T-cell (primary cell): ENCODE data around the gene CERS1. TPM values are rescaled to one million over a fixed set of nuclear protein-coding genes. Genes with fewer than 3 reads are reported as not detected.

Experiments used
- ATAC-seq, 4 experiments: fragments of 200-7000 bp in 3 of 4; fragments of 150-1000 bp in 1 of 4; cut with Tn5 transposase; replicated peaks in 1 of 4; 1 replicate in 3 of 4; 2 replicates in 1 of 4; pipeline ENCODE4 v1.10.0; 2021; ENCODE audit warnings: moderate library complexity in 3 of 4, mild to moderate bottlenecking in 2 of 4, moderate number of reproducible peaks in 1 of 4
- CTCF ChIA-PET, 2 donors: fragments of 300-600 bp; sonication (Branson Sonifier 250); formaldehyde crosslinking; loops; one replicate each; lab custom pipeline; 2022; ENCODE audit warnings: antibody characterized with exemption in 2 of 2; lab: Charles Lee
- POLR2A ChIA-PET, 2 donors: fragments of 300-600 bp; sonication (Branson Sonifier 250); formaldehyde crosslinking; loops; one replicate each; lab custom pipeline; 2022; ENCODE audit warnings: antibody characterized with exemption in 2 of 2; lab: Charles Lee
- DNase-seq, 35 experiments: peaks; one replicate each; pipeline versions ENCODE4 v3.0.0 to v3.0.0-alpha.2; 2013 to 2023
- H3K27ac ChIP-seq: one replicate; pipeline ENCODE4 v1.5.1; 2013; ENCODE audit warnings: low read length
- H3K27me3 ChIP-seq, 2 experiments: replicated peaks in 1 of 2; 1 replicate in 1 of 2; 2 replicates in 1 of 2; pipeline versions ENCODE4 v1.6.1 to v1.7.0; 2013; ENCODE audit warnings: low read length in 1 of 2, mixed read lengths in 1 of 2; ENCODE audit not compliant: control insufficient read depth in 2 of 2, insufficient read depth in 2 of 2; ENCODE audit errors: extremely low read depth in 1 of 2
- H3K36me3 ChIP-seq, 2 donors: 1 replicate in 1 of 2; 2 replicates in 1 of 2; pipeline versions ENCODE4 v1.6.1 to v1.7.0; 2013; ENCODE audit warnings: low read length in 1 of 2; ENCODE audit not compliant: control insufficient read depth in 2 of 2, insufficient read depth in 1 of 2; ENCODE audit errors: extremely low read depth in 1 of 2
- H3K4me1 ChIP-seq, 2 experiments: 1 replicate in 1 of 2; 2 replicates in 1 of 2; pipeline versions ENCODE4 v1.6.1 to v1.7.0; 2013; ENCODE audit warnings: low read length in 2 of 2, mixed read lengths in 1 of 2; ENCODE audit not compliant: insufficient read depth in 2 of 2, control insufficient read depth in 1 of 2; ENCODE audit errors: extremely low read depth in 1 of 2
- H3K4me3 ChIP-seq, 2 donors: 1 replicate in 1 of 2; 2 replicates in 1 of 2; pipeline versions ENCODE4 v1.5.1 to v1.7.0; 2013; ENCODE audit warnings: mild to moderate bottlenecking in 2 of 2, low read length in 1 of 2, moderate library complexity in 1 of 2; ENCODE audit not compliant: control insufficient read depth in 1 of 2; ENCODE audit errors: extremely low read depth in 1 of 2
- H3K9me3 ChIP-seq: 2 replicates; pipeline ENCODE4 v1.7.0; 2013
- H3K27ac Mint-ChIP-seq, 2 donors: one replicate each; pipeline ENCODE4 v1.8.0; 2020 to 2021; ENCODE audit warnings: mild to moderate bottlenecking in 2 of 2, mixed read lengths in 2 of 2
- H3K27me3 Mint-ChIP-seq, 2 donors: one replicate each; pipeline ENCODE4 v1.8.0; 2021 to 2022; ENCODE audit warnings: mixed read lengths in 2 of 2
- H3K36me3 Mint-ChIP-seq: one replicate; pipeline ENCODE4 v1.8.0; 2021; ENCODE audit warnings: mixed read lengths
- H3K4me1 Mint-ChIP-seq, 3 donors: one replicate each; pipeline ENCODE4 v1.8.0; 2020 to 2022; ENCODE audit warnings: mixed read lengths in 3 of 3, mild to moderate bottlenecking in 1 of 3
- H3K4me3 Mint-ChIP-seq, 3 donors: one replicate each; pipeline ENCODE4 v1.8.0; 2020 to 2022; ENCODE audit warnings: mild to moderate bottlenecking in 3 of 3, mixed read lengths in 3 of 3, moderate library complexity in 3 of 3
- H3K9me3 Mint-ChIP-seq, 3 donors: one replicate each; pipeline ENCODE4 v1.8.0; 2020 to 2022; ENCODE audit warnings: mixed read lengths in 3 of 3
- WGBS: methylation state at CpG from one replicate; pipeline ENCODE4 v1.1.5; 2013; ENCODE audit warnings: missing lambda C conversion rate; ENCODE audit not compliant: insufficient coverage; 5-methylcytosine and 5-hydroxymethylcytosine counted together
- total RNA-seq, 35 experiments: library from RNA in 6 of 35; stranded (reverse) in 6 of 35; fragments of 120-200 nt in 1 of 35; gene quantifications; one replicate each; pipeline versions ENCODE4 v1.2.1 to v1.2.4 and lab custom pipeline; 2013 to 2026

The CERS1 gene
- total RNA-seq, 5 donors from 2014 or later (not counting 1 experiment from before 2014, with no cell fraction given): 0.20 TPM; not detected in 3

DNA sequence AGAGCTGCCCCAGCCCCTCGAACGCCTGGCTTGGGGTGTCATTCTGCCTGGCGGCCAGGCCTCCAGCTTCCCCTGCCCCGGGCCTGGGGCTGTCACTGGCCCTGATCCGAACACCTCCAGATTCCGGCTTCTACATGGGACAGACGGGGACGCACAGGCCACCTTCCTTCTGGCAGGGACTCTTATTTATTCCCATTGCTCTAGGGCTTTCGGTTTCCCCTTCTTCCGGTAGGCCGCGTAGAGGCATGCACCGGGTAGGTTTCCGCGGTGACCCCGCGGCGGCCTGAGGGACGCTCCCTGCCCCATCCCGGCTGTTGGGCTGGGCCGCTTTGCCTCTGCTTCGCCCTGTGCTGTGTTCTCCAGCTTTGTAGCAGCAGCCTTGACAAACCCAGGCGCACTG lies 28.2 kb downstream of the CERS1 start:
- Mint-ChIP-seq H3K27ac (no peak overlapping the region), H3K4me3 (no peak overlapping the region), H3K4me1 (peaks cover 10 to 16% (median 15%) of the 10 kb centered on the region in 3 donors), H3K27me3 (peaks cover 5 to 10% of the 10 kb centered on the region in 2 donors), H3K9me3 (no peaks in the 10 kb centered on the region), H3K36me3 (peaks cover 17% of the 10 kb centered on the region)
- 96% methylated on average over 22 of the region's 23 CpGs for WGBS
- ATAC-seq (no peak), DNase-seq (no peak)
- peaks cover 35 to 54% of the 10 kb centered on the region in 2 donors for H3K36me3 ChIP-seq
- POLR2A ChIA-PET: no interaction called here
- no peaks in the 10 kb centered on the region for H3K9me3 ChIP-seq
- CTCF ChIA-PET: no interaction called here
- H3K4me1 ChIP-seq: peaks cover 2 to 26% of the 10 kb centered on the region in 2 experiments
- no peak overlapping the region for H3K27ac ChIP-seq
- no peak overlapping the region for H3K4me3 ChIP-seq
- peaks cover 0 to 20% of the 10 kb centered on the region in 2 experiments for H3K27me3 ChIP-seq

DNA sequence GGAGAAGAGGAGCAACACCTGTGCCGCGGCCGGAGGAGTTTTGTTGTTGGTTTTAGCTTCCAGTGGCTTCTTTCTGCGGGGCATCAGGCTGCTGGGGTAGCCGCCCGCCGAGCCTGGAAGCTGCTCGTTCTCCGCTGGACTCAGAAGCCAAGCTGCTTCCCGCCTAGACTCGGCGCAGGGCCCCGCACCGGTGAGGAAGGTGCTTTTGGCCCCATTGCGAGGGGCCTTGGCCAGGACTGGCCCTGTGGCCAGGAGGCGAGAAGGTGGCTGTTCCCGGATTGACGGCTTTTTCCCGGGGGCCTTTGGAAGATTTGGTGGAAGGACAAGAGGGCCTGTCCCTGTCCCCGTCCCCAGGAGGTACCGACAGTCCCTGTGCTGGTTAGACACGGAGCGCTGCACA lies 28.8 kb downstream of the CERS1 start:
- Mint-ChIP-seq H3K9me3 (no peaks in the 10 kb centered on the region), H3K27me3 (peaks cover 5 to 10% of the 10 kb centered on the region in 2 donors), H3K36me3 (peaks cover 21% of the 10 kb centered on the region), H3K27ac (no peak overlapping the region), H3K4me3 (no peak overlapping the region), H3K4me1 (peaks cover 10 to 15% (median 15%) of the 10 kb centered on the region in 3 donors)
- peaks cover 0 to 20% of the 10 kb centered on the region in 2 experiments for H3K27me3 ChIP-seq
- H3K36me3 ChIP-seq: peaks cover 37 to 60% of the 10 kb centered on the region in 2 donors
- H3K4me1 ChIP-seq: peaks cover 2 to 26% of the 10 kb centered on the region in 2 experiments
- no peak for ATAC-seq
- H3K27ac ChIP-seq: no peak overlapping the region
- 97% methylated on average over 19 of the region's 23 CpGs for WGBS
- ChIA-PET POLR2A (no interaction called here), CTCF (no interaction called here)
- no peaks in the 10 kb centered on the region for H3K9me3 ChIP-seq
- no peak overlapping the region for H3K4me3 ChIP-seq
- DNase-seq: no peak

DNA sequence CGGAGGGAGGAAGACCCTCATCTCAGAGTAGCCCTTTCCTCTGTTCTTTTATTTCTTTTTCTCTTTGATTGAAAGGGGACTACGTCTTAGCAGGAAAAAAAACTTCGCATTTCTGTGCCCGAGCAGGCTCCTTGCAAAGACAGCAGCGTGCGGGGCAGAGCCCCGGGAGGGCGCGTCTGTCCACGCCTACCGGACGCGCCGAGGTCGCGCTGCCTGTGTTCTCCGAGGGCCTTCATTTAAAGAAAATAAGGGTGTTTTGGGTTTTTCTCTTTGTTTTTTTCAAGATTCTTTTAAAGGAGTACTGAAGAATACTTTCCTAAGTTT lies 29.2 kb downstream of the CERS1 start:
- ChIA-PET CTCF (no interaction called here), POLR2A (no interaction called here)
- H3K4me1 Mint-ChIP-seq: peaks cover 6 to 11% (median 11%) of the 10 kb centered on the region in 3 donors
- H3K36me3 Mint-ChIP-seq: peaks cover 24% of the 10 kb centered on the region
- Histone ChIP-seq H3K4me1 (peaks cover 2 to 26% of the 10 kb centered on the region in 2 experiments), H3K9me3 (no peaks in the 10 kb centered on the region), H3K27ac (no peak overlapping the region), H3K4me3 (no peak overlapping the region), H3K27me3 (peaks cover 0 to 20% of the 10 kb centered on the region in 2 experiments), H3K36me3 (peaks cover 37 to 64% of the 10 kb centered on the region in 2 donors)
- no peaks in the 10 kb centered on the region for H3K9me3 Mint-ChIP-seq
- peaks cover 4 to 8% of the 10 kb centered on the region in 2 donors for H3K27me3 Mint-ChIP-seq
- ATAC-seq (no peak), DNase-seq (no peak)
- WGBS: 90% methylated on average over 2 of the region's 17 CpGs
- no peak overlapping the region for H3K4me3 Mint-ChIP-seq
- no peak overlapping the region for H3K27ac Mint-ChIP-seq

DNA sequence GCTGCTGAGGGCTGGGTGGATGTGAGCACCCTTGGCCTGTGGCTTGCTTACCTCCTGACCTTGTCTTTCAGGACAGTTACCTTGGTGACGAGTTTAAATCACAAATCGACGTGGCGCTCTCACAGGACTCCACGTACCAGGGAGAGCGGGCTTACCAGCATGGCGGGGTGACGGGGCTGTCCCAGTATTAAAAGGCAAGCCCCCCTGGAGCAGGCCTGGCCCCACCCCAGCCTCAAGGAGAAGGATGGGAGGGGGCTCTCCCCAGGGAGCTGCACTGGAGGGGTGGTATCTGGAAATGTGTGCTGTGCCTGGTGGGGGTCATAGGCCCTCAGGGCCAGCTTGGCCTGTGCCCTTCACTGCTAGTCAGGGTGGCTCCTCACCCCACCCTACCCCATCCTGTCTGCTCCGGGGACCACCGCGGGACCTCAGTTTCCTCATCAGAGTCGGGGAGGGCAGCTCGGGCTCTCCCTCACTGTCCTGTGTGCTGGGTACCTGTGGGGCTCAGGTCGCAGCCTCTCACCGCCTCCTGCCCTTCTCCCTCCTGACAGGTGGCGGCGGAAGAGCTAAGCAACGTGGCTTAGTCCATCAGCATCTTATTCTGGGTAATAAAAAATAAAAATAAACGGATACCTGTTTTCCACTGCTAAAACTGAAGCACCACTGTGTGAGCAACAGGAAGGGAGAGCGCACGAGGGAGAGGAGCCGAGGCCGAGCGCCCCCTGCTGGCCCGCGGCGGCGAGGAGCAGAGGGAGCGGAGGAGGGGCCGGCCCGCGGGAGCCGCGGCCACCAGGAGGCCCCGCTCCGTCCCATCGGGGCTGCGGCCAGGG lies 29.8 kb downstream of the CERS1 start:
- Mint-ChIP-seq H3K9me3 (no peaks in the 10 kb centered on the region), H3K27me3 (peaks cover 3 to 5% of the 10 kb centered on the region in 2 donors), H3K36me3 (peaks cover 26% of the 10 kb centered on the region), H3K4me3 (no peak overlapping the region), H3K27ac (no peak overlapping the region), H3K4me1 (peaks cover 3 to 8% (median 7%) of the 10 kb centered on the region in 3 donors)
- WGBS: 81% methylated on average over 11 of the region's 38 CpGs
- Histone ChIP-seq H3K36me3 (peaks cover 37 to 69% of the 10 kb centered on the region in 2 donors), H3K27ac (no peak overlapping the region), H3K9me3 (no peaks in the 10 kb centered on the region), H3K4me1 (peaks cover 2 to 28% of the 10 kb centered on the region in 2 experiments), H3K27me3 (peaks cover 0 to 18% of the 10 kb centered on the region in 2 experiments), H3K4me3 (no peak overlapping the region)
- ChIA-PET CTCF (no interaction called here), POLR2A (no interaction called here)
- ATAC-seq (peak; percentile 71 to 81 (median 78)), DNase-seq (peak in 31 of 35 experiments; percentile 23 to 81 (median 45))

DNA sequence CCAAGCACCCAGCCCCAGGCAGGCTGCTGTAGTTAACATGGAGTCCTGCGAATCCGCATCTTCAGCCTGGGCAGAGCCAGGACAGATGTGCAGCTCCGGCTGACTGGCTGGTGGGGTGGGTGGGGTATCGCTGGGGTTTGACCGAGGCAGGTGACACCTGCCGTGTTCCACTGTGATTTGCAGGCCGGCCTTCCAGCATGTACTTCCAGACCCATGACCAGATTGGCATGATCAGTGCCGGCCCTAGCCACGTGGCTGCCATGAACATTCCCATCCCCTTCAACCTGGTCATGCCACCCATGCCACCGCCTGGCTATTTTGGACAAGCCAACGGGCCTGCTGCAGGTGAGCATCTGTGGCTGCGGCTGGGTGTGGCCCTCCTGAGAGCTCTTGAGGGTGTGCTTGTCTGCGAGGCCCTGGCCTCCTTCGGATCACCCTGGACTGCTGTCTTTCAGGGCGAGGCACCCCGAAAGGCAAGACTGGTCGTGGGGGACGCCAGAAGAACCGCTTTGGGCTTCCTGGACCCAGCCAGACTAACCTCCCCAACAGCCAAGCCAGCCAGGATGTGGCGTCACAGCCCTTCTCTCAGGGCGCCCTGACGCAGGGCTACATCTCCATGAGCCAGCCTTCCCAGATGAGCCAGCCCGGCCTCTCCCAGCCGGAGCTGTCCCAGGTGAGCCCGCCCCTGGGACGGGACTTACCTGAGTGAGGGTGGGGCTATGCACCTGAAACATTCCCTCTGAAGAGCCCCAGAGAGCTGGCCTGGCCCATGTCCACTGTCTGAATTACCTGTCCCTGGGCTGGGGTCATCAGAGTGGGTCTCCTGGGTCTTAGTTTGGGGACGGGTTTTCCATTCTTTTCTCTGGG lies 30.6 kb downstream of the CERS1 start:
- H3K4me3 ChIP-seq: no peak overlapping the region
- no peak overlapping the region for H3K4me3 Mint-ChIP-seq
- ATAC-seq (no peak), DNase-seq (no peak)
- H3K9me3 Mint-ChIP-seq: no peaks in the 10 kb centered on the region
- peaks cover 2 to 25% of the 10 kb centered on the region in 2 experiments for H3K4me1 ChIP-seq
- no peak overlapping the region for H3K27ac ChIP-seq
- WGBS: 97% methylated on average over 22 of the region's 27 CpGs
- POLR2A ChIA-PET: interaction anchor here in 1 of 2 donors (0.6 kb wide), 1 partner anchor 387 kb away, joined by 4 read pairs; no protein-coding TSS in a partner anchor
- peaks cover 0 to 3% (median 0%) of the 10 kb centered on the region in 3 donors for H3K4me1 Mint-ChIP-seq
- CTCF ChIA-PET: no interaction called here
- H3K27me3 ChIP-seq: peaks cover 0 to 11% of the 10 kb centered on the region in 2 experiments
- peaks cover 33% of the 10 kb centered on the region for H3K36me3 Mint-ChIP-seq
- H3K27ac Mint-ChIP-seq: no peak overlapping the region
- H3K27me3 Mint-ChIP-seq: no peaks in the 10 kb centered on the region
- no peaks in the 10 kb centered on the region for H3K9me3 ChIP-seq
- peaks cover 43 to 78% of the 10 kb centered on the region in 2 donors for H3K36me3 ChIP-seq

DNA sequence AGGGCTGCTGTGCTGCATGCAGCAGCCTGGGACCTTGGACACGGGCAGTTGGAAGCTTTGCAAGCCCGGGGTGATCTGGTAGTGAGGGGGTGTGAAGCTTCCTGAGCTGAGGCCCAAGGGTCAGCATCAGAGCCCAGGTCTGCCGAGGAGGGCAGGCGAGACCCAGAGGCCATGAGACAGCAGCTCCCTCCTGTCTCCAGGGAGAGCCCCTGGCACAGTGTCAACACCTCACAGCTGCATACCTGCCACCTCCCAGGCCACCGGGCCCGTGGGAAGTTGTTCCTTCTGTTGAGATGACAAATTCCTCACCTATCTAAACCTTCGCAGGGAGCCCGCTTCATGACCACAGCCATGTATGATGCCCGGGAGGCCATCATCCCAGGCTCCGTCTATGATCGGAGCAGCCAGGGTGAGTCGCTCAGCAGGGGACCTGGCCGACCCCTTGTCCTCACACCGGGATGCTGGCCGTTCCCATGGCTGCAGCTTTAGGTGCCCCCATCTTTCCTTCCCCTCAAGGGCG lies 32.1 kb downstream of the CERS1 start:
- no peak overlapping the region for H3K27ac Mint-ChIP-seq
- no peak overlapping the region for H3K4me3 ChIP-seq
- H3K27me3 ChIP-seq: peaks cover 0 to 2% of the 10 kb centered on the region in 2 experiments
- H3K9me3 ChIP-seq: no peaks in the 10 kb centered on the region
- H3K27ac ChIP-seq: no peak overlapping the region
- peaks cover 0 to 15% of the 10 kb centered on the region in 2 experiments for H3K4me1 ChIP-seq
- ChIA-PET CTCF (interaction anchor here in 1 of 2 donors (0.6 kb wide), 1 partner anchor 772 kb away, joined by 3 read pairs; no protein-coding TSS in a partner anchor), POLR2A (interaction anchor here in 1 of 2 donors (0.5 kb wide), 1 partner anchor 59 kb away, joined by 5 read pairs; no protein-coding TSS in a partner anchor)
- H3K9me3 Mint-ChIP-seq: no peaks in the 10 kb centered on the region
- no peak for ATAC-seq
- peaks cover 55 to 92% of the 10 kb centered on the region in 2 donors for H3K36me3 ChIP-seq
- DNase-seq: no peak
- H3K36me3 Mint-ChIP-seq: peaks cover 35% of the 10 kb centered on the region
- H3K4me3 Mint-ChIP-seq: no peak overlapping the region
- H3K4me1 Mint-ChIP-seq: peaks cover 0 to 3% (median 0%) of the 10 kb centered on the region in 3 donors
- 93% methylated on average over 12 of the region's 16 CpGs for WGBS
- H3K27me3 Mint-ChIP-seq: no peaks in the 10 kb centered on the region
